Cerebellar cortex (tissue), 1 donor: ENCODE measurements around the gene CCDC137.

Source experiments
- DNase-seq: peaks from one replicate; pipeline ENCODE4 v3.0.0-alpha.2; 2015; ENCODE audit warnings: low spot score

The CCDC137 gene

GRCh38 chr17:81715872-81716673 is 49.5 kb downstream of the CCDC137 start:
- DNase-seq: no peak

DNA sequence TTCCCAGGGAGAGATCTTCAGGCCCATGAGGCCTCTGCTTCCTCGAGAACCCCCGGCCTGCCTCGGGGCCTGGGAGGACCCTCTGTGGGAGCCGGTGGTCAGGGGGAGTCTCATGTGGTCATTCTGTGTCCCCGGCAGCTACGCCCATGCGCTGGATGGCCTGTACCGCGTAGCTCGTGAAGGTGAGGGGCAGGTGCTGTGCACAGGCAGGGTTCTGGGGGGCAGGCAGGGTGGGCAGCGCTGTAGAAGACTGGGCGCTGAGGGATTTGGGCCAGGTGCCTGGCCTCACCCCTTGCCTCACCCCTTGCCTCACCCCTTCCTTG is 50.1 kb downstream of the CCDC137 start:
- DNase-seq: no peak

- no peak for DNase-seq
Measured at GRCh38 chr17:81717049-81717765, 50.7 kb downstream of the CCDC137 start.

DNA sequence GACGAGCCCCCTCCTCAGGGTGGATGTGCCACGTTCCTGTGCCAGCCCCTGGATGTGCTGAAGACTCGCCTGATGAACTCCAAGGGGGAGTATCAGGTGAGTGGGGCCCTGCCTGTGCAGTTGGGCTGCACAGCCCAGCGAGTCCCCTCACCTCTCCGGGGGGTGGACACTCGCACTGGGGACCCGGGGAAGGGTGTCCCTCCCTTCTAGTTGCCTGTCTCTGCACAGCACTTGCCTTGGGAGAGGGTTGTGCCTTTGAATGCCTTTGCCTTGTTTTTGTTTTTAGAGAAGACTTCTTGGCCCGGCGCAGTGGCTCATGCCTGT is 51.2 kb downstream of the CCDC137 start:
- no peak for DNase-seq

DNA sequence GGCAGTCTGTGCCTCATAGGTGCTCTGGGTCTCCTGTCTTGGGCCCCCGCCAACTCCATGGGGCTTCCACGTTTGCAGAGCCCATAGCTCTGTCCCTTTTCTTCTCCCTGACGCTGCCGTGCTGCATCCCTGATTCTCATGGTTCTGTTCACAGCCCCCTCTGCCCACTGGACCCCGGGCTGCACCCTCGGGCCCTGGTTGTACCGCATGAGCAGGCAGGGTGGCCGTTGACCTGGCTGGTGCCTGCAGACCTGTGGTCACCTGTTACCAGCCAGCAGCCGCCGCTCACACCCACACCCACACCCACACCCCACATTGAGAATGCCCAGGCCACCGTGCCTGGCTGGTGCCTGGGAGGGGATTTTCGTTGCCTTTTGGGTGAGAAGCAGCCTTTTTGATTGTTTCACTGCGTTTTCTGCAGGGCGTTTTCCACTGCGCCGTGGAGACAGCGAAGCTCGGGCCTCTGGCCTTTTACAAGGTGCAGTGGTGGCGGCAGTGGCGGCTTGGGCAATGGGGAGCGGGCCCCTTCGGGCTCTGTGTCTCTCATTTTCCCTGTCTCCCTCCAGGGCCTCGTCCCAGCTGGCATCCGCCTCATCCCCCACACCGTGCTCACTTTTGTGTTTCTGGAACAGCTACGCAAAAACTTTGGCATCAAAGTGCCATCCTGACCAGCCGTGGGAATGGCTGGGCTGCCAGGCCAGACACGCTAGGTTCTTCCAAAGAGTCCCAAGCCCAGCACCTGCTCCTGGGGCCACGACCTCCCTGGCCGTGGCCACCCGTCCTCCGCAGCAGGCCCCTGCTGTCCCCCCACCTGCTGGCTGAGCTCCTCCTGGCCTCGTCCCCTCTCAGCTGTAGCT is 53.1 kb downstream of the CCDC137 start:
- DNase-seq: no peak

DNA sequence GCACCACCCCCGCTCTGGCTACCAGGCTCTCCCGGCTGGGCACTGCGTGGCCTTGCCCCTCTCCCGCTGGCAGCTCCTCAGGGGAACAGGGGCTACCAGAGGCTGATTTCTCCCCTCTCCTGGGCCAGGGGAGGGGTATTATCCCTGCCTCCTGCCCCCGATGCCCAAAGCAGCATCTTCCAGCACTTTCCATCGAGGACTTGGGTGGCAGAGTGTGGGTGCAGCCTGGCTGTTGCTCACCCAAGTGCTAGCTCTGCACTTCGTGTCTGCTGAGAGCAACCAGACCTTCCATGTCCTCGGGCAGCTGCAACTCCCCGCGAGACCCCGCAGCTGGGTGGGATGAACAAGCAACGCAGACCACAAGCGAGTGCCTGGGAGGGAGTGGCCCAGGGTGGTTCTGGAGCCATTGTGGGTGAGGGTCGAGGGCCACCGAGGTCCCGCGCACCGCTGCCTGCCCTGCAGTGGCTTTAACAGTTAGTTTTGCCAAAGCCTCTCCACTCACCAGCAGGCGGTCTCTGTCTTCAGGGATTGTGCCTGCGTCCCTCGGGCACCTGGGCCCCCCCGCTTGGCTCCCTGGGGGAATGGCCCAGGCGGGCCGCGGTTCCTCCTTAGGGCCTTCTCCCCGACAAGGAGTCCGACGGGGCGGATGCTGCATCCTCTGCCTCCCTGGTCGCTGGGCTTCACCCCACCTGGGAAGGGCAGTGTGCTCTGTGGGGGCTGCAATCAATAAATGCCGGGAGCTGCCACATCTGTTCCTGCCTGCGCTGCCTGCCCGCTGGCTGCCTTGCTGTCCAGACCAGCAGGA is 53.9 kb downstream of the CCDC137 start:
- no peak for DNase-seq

DNA sequence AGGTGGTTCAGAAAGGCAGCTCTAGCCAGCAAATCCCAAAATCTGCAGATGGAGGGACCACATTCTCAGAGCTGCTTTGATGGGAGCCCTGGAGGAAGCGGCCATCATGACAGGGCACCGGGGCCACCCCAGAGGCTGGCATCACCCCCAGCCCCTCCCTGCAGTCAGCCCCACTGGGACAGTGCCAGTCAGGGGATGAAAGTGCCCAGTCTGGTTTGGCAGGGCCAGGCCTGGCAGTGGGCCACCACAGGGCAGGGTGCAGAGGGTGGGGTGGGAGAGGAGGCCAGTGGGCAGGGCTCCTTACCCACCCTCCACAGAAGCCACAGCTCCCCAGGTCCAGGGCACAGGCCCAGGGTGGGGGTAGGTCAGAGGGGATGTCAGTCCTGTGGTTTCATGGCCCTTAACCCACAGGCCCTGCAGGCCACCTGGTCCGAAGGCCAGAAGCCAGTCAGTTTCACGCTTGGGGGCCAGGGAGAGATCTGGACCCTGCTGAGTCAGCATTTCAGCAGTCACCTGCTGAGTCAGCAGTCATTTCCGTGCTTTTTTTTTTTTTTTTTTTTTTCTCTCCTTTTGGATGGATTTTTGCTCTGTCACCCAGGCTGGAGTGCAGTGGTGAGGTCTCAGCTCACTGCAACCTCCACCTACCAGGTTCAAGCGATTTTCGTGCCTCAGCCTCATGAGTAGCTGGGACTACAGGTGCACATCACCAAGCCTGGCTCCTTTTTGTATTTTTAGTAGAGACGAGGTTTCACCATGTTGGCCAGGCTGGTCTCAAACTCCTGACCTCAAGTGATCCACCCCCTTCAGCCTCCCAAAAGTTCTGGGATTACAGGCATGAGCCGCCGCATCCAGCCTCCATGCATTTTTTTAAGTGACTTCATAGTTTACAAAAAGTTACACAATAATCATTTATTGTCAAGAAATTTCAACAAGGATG is 55.9 kb downstream of the CCDC137 start:
- no peak for DNase-seq
